NCI-H69 (cell line): ENCODE results near the gene ABCB7.
"Not testable (repeated sequence)": the region's sequence is repeated elsewhere in the genome, so short reads cannot be mapped to it uniquely, and the experiment has no call there.

ENCODE experiments used
- DNase-seq: peaks from one replicate; lab custom pipeline; 2025; lab: John Stamatoyannopoulos, UW

ABCB7 gene

DNA sequence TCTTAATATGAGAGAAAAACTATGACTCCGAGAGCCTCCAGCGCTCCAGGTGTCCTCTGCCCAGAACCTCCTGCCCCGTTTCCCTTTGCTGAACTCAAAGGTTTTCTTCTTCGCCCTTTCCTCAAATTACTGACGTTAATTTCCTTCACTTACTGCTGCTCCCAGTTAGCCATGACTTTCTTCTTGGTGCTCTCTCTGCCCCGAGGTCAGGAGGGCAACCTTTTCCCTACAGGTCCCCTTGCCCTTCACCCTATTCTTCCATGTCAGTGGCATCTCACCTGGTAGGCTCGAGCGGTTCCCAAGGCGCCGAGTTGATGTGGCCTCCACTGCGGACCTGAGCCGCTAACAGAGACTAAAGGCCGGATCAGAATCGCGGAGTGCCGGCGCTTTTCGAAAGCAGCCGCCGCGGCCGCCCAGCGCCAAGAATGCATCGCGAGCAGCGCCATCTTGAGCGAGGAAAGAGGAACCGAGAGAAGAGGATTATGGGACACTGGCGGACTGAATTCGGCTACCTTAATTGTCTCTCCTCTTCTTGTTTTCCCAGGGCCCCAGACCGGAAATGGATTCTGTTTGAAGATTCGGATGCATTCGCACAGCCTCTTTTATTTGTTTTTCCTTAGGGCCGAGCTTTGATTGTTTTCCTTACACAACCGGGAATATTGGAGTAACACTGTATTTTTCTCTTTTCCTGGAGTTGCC, at the start of gene ABCB7:
ABCB7 (minus strand) TSS at position 457 of the 699 bp plus-strand sequence; CDS start at position 446, 11 bp downstream.
- peak; percentile 86 for DNase-seq

DNA sequence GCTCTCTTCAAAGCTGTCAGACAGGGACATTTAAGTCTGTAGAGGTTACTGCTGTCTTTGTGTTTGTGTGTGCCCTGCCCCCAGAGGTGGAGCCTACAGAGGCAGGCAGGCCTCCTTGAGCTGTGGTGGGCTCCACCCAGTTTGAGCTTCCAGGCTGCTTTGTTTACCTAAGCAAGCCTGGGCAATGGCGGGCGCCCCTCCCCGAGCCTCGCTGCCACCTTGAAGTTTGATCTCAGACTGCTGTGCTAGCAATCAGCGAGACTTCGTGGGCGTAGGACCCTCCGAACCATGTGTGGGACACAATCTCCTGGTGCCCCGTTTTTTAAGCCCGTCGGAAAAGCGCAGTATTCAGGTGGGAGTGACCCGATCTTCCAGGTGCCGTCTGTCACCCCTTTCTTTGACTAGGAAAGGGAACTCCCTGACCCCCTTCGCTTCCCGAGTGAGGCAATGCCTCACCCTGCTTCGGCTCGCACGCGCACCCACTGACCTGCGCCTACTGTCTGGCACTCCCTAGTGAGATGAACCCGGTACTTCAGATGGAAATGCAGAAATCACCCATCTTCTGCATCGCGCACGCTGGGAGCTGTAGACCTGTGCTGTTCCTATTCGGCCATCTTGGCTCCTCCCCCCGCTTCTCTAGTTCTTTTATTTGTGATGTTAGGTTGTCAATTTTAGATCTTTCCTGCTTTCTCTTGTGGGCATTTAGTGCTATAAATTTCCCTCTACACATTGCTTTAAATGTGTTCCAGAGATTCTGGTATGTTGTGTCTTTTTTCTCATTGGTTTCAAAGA, 32.5 kb upstream of the ABCB7 start:
- peak; percentile 7 for DNase-seq

DNA sequence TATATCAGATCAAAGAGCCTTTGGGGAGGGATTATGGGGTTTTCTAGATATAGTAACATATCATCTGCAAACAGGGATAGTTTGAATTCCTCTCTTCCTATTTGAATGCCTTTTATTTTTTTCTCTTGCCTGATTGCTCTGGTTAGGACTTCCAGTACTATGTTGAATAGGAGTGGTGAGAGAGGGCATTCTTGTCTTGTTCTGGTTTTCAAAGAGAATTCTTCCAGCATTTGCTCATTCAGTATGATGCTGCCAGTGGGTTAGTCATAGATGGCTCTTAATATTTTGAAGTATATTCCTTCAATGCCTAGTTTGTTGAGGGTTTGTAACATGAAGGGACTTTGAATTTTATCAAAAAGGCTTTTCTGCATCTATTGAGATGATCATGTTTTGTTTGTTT, 25.6 kb upstream of the ABCB7 start:
- DNase-seq = no peak

DNA sequence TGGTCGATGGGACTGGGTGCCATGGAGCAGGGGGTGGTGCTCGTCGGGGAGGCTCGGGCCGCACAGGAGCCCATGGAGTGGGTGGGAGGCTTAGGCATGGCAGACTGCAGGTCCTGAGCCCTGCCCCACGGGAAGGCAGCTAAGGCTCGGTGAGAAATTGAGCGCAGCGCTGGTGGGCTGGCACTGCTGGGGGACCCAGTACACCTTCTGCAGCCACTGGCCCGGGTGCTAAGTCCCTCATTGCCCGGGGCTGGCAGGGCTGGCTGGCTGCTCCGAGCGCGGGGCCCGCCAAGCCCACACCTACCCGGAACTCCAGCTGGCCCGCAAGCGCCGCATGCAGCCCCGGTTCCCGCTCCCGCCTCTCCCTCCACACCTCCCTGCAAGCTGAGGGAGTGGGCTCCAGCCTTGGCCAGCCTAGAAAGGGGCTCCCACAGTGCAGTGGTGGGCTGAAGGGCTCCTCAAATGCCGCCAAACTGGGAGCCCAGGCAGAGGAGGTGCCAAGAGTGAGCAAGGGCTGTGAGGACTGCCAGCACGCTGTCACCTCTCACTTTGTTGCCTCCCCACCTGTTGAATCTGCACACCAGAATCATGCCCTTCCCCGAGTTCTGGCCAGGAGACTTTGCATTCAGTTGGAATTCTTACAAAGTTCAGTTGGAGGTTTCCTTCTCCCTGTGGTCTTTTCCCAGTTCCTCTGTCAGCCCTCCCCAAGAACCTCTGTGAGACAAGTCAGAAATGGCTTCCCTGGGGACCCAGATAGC, 23.6 kb upstream of the ABCB7 start:
- not testable (repeated sequence) for DNase-seq

DNA sequence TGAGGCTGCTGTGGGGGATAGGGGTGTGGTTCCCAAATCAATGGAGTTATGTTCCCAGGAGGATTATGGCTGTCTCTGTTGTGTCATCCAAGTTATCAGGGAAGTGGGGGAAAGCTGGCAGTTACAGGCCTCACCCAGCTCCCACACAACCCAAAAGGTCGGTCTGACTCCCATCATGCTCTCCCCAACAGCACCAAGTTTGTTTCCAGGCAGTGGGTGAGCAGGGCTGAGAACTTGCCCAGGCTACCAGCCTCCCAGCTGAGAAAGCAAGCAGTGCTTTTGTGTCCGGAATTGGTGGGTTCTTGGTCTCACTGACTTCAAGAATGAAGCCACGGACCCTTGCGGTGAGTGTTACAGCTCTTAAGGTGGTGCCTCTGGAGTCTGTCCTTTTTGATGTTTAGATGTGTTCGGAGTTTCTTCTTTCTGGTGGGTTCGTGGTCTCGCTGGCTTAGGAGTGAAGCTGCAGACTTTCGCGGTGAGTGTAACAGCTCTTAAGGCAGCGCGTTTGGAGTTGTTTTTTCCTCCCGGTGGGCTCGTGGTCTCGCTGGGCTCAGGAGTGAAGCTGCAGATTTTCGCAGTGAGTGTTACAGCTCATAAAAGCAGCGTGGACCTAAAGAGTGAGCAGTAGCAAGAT, 16.3 kb upstream of the ABCB7 start:
- DNase-seq = not testable (repeated sequence)

DNA sequence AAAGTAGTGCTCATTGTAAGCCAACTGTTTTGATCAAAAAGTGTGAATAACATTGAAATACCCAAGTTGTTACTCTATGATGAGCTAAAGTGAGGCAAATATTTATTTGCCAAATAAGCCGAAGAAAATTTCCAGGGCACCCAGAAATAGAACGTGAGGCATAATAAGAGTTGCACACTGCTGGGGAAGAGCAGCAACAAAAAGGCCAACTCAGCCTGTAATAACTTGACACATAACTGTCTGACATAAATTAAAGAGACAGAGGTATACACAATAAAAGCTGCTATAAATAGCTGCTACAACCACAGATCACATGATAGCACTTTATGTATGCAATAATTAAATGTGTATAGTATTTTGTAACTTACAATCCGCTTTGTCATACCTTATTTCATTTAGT, 2.0 kb upstream of the ABCB7 start:
- no peak for DNase-seq

DNA sequence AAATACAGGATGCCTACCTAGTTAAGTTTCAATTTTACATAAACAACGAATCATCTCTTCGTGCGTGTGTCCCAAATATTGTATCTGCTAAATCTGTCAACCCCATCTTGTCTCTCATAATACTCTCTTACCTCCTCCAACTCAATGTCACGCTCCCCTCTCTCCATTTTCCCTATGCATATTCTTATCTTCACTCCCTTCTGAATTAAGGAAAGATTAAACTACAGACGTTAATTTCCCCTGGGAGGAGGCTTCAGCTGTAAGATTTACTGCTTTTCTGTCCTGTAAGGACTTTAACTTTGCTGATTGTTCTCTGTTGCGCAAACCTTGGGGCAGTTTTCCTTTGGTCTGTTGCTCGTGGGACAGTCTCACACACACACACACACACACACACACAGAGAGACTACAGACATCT, 455 bp upstream of the ABCB7 start:
- DNase-seq = peak; percentile 1

DNA sequence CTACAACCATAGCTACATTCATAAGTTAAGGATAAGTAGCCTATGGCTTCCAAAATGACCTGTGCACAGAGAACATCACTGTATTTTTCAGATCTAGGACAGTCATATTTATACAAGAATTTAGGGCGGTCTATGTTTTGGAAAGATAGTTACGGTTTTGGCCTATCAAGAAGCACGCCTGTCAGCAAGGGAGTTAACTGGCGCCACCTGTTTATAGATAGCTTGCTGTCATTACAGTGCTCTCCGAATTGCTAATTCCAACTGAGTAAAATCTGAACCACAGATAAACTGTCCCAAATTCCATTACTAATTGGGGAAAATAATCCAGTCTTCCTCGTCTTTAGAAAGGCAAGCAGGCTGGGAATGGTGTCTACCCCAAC, 646 bp downstream of the ABCB7 start:
- peak; percentile 26 for DNase-seq

DNA sequence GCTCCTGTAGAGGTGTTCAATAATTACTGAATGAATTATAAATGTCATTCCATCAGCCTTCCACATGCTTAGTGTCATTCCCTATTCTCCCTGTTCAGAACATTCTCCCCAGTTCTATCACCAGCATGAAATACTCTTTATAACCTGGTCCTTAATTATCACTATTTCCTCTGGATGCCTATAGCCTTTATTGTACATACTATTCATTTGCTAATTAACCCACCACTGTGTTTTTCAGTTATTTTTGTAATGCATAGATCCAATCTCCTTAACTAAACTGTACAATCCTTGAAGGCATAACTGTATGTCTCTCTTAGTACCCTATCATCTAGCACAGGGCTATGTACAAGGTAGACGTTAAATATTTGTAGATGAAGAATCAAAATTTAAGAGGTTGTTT, 1.2 kb downstream of the ABCB7 start:
- no peak for DNase-seq

DNA sequence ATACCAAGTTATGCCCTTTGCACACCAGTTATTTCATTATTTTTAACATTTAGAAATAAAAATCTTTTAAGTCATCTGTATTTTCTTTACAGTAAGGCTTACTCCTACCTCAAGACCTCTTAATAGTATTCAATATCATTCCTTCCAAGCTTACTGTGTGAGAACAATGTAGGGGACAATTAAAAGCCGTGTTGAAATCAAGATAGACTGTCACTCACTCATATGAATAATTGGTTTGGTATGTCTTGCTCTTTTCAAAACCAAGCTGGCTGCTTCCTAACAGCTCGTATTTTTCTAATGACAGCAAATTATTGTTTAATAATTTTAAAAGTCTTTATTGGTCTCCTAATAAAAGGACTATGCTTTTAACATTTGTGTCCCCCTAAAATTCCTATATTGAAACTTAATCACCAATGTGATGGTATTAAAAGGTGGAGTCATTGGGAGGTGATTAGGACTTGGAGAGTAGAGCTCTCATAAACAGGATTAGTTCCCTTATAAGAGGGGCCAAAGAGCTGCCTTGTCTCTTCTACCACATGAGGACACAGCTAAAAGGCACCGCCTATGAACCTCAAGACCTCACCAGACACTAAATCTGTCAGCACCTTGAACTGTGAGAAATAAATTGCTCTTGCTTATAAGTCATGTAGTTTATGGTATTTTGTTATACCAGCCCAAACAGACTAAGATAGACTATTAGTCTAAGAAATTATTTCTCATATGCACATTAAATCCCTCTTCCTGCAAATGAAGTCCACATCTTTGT, 4.1 kb downstream of the ABCB7 start:
- DNase-seq = no peak

DNA sequence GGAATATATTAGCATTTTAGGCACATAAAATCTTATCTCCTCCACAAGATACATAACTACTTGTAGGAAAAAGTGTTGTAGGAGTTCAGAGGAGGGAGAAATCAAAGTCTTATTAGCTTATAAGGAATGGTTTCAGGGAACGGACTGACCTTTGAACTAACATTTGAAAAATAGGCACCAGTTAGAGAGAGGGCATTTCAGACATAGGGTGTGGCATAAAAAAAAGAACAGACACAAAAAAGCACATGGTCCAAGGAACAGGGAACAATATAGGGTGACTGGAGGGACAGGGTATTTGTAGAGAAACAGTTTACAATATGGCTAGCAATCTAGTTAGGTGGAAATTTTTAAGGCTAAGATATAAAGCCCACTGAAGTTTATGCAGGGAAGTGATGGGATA, 6.4 kb downstream of the ABCB7 start:
- DNase-seq = no peak

DNA sequence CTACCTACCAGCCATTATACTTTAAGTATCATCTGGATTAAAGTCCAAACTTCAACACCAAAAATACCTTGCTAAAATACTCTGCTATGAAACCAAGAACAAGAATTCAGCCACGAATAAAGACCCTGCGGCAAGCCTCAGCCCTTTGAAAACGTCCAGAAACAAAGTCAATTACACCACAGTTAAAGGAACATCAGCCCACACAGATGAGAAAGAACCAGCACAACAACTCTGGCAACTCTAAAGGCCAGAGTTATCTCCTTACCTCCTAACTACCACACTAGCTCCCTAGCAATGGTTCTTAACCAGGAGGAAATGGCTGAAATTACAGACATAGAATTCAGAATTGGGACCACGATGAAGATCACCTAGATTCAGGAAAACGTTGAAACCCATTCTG, 23.4 kb downstream of the ABCB7 start:
- no peak for DNase-seq

DNA sequence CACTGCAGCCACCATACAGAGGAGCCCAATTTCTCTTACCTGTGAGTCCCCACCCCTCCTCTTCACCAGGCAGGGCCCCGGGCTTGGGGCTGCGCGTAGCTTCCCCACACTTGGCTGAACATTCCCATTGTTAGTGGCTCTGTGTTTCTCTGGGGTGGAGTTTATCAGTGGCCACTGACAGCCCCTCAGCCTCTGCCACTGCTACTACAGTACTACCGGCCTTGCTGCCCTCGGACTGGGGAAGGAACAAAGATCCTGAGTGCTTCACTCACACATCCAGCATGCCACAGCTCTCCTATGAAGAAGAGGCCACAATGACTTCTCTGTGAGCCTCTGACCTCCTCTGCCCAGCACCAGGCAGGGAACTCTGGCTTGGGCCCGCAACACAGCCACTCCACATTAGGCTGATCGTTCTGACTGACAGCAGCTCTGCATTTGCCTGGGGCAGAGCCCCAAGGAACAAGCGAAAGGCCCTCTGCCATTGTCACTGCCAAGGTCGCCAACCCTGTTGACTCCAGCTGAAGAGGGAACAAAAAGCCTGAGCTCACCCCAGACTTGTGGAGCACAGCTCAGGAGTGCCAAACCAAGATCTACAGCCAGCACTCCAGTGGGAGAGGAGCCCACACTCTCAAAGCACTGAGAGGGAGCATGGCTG, 24.0 kb downstream of the ABCB7 start:
- DNase-seq = no peak

DNA sequence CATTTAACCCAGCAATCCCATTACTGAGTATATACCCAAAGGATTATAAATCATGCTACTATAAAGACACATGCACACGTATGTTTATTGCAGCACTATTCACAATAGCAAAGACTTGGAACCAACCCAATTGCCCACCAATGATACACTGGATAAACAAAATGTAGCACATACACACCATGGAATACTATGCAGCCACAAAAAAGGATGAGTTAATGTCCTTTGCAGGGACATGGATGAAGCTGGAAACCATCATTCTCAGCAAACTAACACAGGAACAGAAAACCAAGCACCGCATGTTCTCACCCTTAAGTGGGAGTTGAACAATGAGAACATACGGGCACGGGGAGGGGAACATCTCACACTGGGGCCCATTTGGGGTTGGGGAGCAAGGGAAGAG, 27.0 kb downstream of the ABCB7 start:
- DNase-seq = not testable (repeated sequence)

DNA sequence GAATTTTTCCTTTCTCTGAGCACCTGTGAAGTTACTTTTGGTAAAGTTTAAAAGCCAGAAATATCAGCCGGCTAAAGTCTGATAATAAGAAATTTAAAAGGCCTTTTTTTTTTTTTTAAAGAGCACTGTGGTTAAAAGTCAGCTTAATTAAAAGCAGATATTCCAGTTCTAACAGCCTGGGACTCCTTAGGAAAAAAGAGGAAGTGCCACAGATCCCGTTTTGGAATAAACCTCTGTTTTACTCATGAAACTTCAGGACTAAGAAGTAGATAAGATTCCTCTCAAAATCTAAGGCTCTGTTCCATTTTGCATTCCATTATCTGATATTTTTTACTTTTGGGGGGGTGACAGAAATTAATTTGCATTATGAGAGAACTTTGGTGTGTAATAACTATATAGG, 37.8 kb downstream of the ABCB7 start:
- DNase-seq = no peak

DNA sequence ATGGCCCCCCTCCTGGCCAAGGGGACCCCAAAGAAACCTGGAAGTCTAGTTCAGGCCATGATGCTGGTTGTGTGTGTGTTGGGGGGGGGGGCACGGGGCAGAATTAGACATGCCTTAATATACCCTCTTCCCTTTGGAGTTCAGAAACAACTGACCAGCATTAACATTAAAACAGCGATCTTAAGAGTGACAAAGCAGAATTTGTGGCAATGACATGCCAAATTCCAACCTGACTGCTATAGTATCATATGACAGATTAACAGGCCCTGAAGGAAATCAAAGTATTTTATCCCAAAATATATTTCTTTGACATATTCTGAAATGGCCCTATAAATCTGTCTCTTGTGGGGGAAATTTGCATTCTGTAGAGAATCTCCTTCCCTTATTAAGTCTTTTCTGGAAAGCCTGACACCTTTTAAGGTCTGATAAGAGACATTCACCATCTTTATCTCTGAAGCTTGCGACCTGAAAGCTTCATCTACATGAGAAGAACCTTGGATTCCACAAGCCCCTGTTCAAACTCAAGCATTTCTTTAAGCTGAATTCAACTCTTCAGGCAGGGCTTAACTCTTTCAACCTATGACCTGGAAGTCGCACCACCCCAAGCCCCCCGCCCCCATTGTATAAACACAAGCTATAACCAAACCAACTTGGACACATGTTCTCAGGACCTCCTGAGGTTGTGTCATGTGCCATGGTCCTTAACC, 40.2 kb downstream of the ABCB7 start:
- DNase-seq = no peak

DNA sequence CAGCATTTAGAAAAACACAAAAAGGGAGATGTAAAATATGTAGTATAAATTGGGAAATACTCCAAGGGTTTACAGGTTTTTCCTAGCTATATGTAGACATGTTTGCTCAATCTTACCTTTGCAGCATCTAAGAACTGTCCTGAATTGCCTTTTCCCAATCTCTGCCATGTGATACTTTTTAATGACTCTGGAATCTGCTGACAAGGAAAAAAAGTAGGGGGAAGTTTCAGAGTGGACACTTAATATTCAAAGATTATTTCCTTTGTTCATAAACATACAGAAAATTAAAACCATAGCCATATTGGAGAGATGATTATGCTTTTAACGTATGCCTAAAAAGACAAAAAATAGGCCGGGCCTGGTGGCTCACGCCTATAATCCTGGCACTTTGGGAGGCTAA, 41.4 kb downstream of the ABCB7 start:
- no peak for DNase-seq

DNA sequence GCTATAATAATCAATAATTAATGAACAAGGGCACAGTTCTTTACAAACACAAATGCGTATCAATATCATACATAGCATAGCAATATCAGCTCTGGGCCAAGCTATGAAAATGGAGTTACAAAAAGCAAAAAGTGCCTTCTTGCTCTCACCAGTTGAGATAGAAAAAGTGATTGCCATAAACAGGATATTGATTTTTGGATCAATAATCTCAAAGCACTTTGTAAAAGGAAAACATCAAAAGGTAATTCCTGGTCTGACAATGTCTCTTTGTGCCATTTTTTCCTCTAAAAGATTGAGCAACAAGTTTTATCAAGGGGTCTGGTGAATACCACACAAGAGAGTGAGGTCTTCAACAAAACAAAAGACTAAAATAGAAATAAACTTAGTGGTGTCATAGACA, 42.4 kb downstream of the ABCB7 start:
- DNase-seq = no peak

DNA sequence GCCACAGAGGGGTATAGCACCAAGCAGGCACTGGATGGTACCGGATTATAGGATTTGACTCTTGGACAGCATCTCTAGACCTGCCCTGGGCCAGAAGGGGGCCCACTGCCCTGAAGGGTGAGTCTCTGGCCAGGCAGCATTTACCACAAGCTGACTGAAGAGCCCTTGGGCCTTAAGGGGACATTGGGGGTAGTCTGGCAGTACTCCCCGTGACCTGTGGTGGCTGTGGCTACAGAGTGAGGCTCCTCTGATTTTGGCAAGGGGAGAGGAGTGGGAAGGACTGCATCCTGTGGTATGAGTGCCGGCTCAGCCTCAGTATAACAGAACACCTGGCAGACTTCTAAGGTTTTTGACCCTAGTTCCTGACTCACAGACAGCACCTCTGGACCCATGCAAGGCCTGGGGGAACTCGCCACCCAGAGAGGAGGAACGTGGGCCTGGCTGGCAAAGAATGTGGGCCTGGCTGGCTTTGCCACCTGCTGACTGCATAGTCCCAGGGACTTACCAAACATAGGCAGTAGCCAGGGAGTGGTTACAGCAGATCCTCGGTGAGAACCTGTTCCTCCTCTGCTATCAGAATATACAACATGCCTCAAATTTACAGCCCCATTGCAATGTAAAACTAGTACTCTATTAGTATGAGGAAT, 48.1 kb downstream of the ABCB7 start:
- DNase-seq = no peak

DNA sequence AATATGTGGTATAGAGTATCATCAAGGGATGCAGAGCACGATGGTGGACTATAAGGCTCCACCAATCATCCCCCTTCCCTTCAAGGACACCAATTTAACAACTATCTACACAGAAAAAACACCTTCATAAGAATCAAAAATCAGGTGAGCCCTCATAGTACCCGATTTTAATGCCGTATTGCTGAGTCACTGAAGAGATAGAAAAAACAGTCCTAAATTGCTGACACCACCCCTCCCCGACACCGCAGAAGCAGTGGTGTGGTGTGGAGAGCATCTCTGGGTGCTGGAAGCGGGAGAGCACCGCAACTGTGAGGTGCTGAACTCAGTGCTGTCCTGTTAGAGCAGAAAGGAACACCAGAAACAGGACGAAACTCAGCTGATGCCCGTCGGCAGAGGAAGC, 49.3 kb downstream of the ABCB7 start:
- no peak for DNase-seq
